Skin of body (tissue), 2 donors: ENCODE measurements around the gene RTF1. TPM values are rescaled to one million over a fixed set of nuclear protein-coding genes. Genes with fewer than 3 reads are reported as not detected.

Experiments
- small RNA-seq: library from RNA; depleted of rRNA; stranded (forward); fragments of <200 nt; gene quantifications from one replicate; pipeline ENCODE3, GENCODE V24; 2014; ENCODE audit warnings: low replicate concordance
- total RNA-seq: library from RNA; depleted of rRNA; stranded (reverse); fragments of >200 nt; gene quantifications from one replicate; pipeline ENCODE4 v1.2.3, GENCODE V29; 2014

The RTF1 gene
- total RNA-seq, 1 donor from 2014 or later = 21.5 TPM

Small RNA genes within 50 kb of the gene (small RNA-seq; reads per million reads assigned to genes)
- gene RNU6-1169P = not detected

Other genes with a start within 250 kb of the RTF1 start
- gene EXD1, start 186.3 kb upstream of the RTF1 start, total RNA-seq = not detected
- 49.4 TPM for gene CHP1, start 185.8 kb upstream of the RTF1 start, total RNA-seq
- gene OIP5, start 84.5 kb upstream of the RTF1 start, total RNA-seq = 3.2 TPM
- gene NUSAP1, start 84.2 kb upstream of the RTF1 start, total RNA-seq = 45.3 TPM
- gene NDUFAF1, start 14.6 kb upstream of the RTF1 start, total RNA-seq = 19.3 TPM
- gene ITPKA, start 76.8 kb downstream of the RTF1 start, total RNA-seq = 0.39 TPM
- 0.69 TPM for gene LTK, start 96.7 kb downstream of the RTF1 start, total RNA-seq
- 12.9 TPM for gene RPAP1, start 127.2 kb downstream of the RTF1 start, total RNA-seq
- gene TYRO3, start 142.1 kb downstream of the RTF1 start, total RNA-seq = 17.4 TPM
- 48.0 TPM for gene MGA, start 243.3 kb downstream of the RTF1 start, total RNA-seq